Measurements from ENCODE around the gene NEAT1. TPM values are rescaled to one million over a fixed set of nuclear protein-coding genes. Genes with fewer than 3 reads are reported as not detected.

Gene NEAT1
- total RNA-seq, 5 donors from 2014 or later (not counting 1 experiment from before 2014, with no cell fraction given) = 368 to 1,017 (median 906) TPM

DNA sequence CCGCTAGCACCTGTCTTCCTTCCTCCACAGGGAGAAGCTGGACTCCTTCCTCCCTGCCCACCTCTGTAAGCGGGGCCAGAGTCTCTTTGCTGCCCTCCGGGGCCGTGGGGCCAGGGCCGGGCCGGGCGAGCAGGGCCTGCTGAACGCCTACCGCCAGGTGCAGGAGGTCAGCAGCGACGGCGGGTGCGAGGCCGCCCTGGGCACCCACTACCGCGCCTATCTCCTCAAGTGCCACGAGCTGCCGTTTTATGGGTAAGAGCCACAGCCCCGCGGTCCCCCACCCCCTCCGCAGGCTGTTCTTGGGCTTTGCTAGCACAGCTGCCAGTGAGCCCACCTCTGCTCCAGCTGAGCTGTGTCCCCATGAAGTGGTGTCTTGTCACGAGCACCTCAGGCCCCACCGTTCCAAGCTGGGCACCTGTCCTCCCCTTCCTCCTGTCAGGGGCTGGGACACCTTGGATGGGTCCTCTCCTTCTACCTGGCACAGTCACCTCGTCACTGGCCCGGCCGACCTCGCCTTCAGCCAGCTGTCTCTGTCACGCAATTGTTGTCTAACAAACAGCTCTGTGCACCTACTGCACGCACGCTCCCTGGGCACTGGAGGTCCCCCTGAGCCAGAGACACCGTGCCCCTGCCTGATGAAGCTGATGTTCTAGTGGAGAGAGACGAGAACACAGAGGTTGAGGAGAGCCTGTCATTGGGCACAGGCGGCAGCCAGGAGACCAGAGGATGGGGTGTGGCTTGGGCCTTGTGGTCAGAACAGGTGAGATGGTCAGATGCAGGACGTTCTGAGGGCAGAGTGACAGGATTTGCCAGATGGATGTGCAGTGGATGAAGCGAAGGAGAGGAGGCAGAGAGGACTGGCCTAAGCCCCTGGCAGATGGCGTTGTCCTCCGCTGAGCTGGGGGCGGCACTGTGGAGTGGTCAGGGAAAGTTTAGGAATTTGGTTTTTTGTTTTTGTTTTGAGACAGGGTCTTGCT lies 25.5 kb upstream of the NEAT1 start:
- POLR2A ChIA-PET = interaction anchor here in 1 of 2 donors (0.6 kb wide), 1 partner anchor 123 kb away, joined by 3 read pairs; no protein-coding TSS in a partner anchor
- Histone ChIP-seq H3K36me3 (ENCODE audit: control insufficient read depth in 2 of 2, extremely low read depth in 1 of 2, insufficient read depth in 1 of 2, low read length in 1 of 2) (peaks cover 19 to 63% of the 10 kb centered on the region in 2 donors), H3K27ac (ENCODE audit: low read length) (no peak overlapping the region), H3K4me3 (ENCODE audit: control insufficient read depth in 1 of 2, extremely low read depth in 1 of 2, low read length in 1 of 2) (no peak overlapping the region), H3K9me3 (no peaks in the 10 kb centered on the region), H3K27me3 (replicated peaks in 1 of 2; ENCODE audit: control insufficient read depth in 2 of 2, extremely low read depth in 1 of 2, insufficient read depth in 2 of 2, low read length in 1 of 2) (no peaks in the 10 kb centered on the region), H3K4me1 (ENCODE audit: control insufficient read depth in 1 of 2, extremely low read depth in 1 of 2, insufficient read depth in 2 of 2, low read length in 2 of 2) (peaks cover 0 to under 1% of the 10 kb centered on the region in 2 experiments)
- H3K9me3 Mint-ChIP-seq = no peaks in the 10 kb centered on the region
- DNase-seq = no peak
- no peak for ATAC-seq (replicated peaks in 1 of 4)
- peaks cover 20% of the 10 kb centered on the region for H3K36me3 Mint-ChIP-seq
- peak overlapping the region in 1 of 2 donors; percentile 39 for H3K27ac Mint-ChIP-seq
- WGBS (ENCODE audit: insufficient coverage) = 93% methylated on average over 33 of the region's 38 CpGs
- H3K4me1 Mint-ChIP-seq = peaks cover 0 to 6% (median 3%) of the 10 kb centered on the region in 3 donors
- H3K4me3 Mint-ChIP-seq = no peak overlapping the region
- no peaks in the 10 kb centered on the region for H3K27me3 Mint-ChIP-seq
- CTCF ChIA-PET = no interaction called here

DNA sequence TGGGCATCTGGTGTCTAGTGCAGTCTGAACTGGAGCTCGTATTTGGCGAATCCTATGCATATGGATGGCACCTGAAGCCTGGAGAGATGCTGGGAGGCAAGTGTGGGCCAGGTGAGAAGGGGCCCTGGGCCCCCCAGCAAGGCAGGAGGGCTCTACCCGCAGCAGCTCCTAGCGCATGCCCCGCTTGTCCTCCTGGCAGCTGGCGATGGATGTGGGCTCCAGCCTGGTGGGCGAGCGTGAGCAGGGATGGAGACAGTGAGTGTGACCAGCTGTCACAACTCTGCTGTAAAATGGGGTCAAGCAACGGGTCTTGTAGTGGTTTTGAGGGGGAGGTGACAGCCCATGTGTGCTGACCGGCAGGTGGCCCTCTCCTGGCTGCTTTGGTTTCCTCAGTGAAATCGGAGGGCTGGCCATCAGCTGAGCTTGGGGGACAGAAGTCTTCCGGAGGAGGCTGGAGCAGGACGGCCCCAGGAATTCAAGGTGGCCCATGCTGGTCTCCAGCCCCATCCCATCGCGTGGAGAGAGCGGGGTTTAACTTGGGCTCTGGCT lies 24.2 kb upstream of the NEAT1 start:
- Histone ChIP-seq H3K4me3 (ENCODE audit: control insufficient read depth in 1 of 2, extremely low read depth in 1 of 2, low read length in 1 of 2) (no peak overlapping the region), H3K36me3 (ENCODE audit: control insufficient read depth in 2 of 2, extremely low read depth in 1 of 2, insufficient read depth in 1 of 2, low read length in 1 of 2) (peaks cover 17 to 62% of the 10 kb centered on the region in 2 donors), H3K27me3 (replicated peaks in 1 of 2; ENCODE audit: control insufficient read depth in 2 of 2, extremely low read depth in 1 of 2, insufficient read depth in 2 of 2, low read length in 1 of 2) (no peaks in the 10 kb centered on the region), H3K27ac (ENCODE audit: low read length) (no peak overlapping the region), H3K4me1 (ENCODE audit: control insufficient read depth in 1 of 2, extremely low read depth in 1 of 2, insufficient read depth in 2 of 2, low read length in 2 of 2) (peaks cover 2% of the 10 kb centered on the region in 2 experiments), H3K9me3 (no peaks in the 10 kb centered on the region)
- H3K4me3 Mint-ChIP-seq = no peak overlapping the region
- ChIA-PET CTCF (interaction anchor here in 1 of 2 donors (0.5 to 0.6 kb wide), 2 partner anchors 313 to 440 kb away, joined by 4 to 5 read pairs; no protein-coding TSS in a partner anchor), POLR2A (interaction anchor here (0.5 to 0.7 kb wide), 2 partner anchors 16 to 233 kb away, joined by 4 to 9 read pairs; no protein-coding TSS in a partner anchor)
- peaks cover 0 to 3% (median 1%) of the 10 kb centered on the region in 3 donors for H3K4me1 Mint-ChIP-seq
- 94% methylated on average over 12 of the region's 16 CpGs for WGBS (ENCODE audit: insufficient coverage)
- peaks cover 14% of the 10 kb centered on the region for H3K36me3 Mint-ChIP-seq
- ATAC-seq (replicated peaks in 1 of 4) (no peak), DNase-seq (no peak)
- no peaks in the 10 kb centered on the region for H3K27me3 Mint-ChIP-seq
- H3K27ac Mint-ChIP-seq = peak overlapping the region in 1 of 2 donors; percentile 44
- H3K9me3 Mint-ChIP-seq = no peaks in the 10 kb centered on the region

DNA sequence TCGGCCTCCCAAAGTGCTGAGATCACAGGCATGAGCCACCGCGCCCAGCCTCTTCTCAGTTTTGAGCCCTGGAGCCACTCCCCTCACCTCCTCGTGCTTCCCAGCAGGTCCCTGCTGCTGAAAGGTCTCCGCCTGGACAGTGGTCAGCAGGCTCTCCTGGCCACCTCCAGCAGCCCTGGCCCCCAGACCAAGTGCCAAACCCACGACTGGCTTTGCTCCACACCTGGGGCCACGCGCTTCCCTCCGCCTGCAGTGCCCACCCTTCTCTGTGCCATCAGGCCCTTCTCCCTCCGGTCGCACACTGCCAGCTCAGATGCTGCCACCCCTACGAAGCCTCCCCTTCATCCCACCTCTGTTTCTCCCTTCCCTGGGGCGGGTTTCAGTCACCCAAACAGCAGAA lies 23.3 kb upstream of the NEAT1 start:
- H3K27me3 ChIP-seq (replicated peaks in 1 of 2; ENCODE audit: control insufficient read depth in 2 of 2, extremely low read depth in 1 of 2, insufficient read depth in 2 of 2, low read length in 1 of 2) = no peaks in the 10 kb centered on the region
- no peak overlapping the region for H3K4me3 Mint-ChIP-seq
- H3K27ac ChIP-seq (ENCODE audit: low read length) = no peak overlapping the region
- H3K9me3 Mint-ChIP-seq = no peaks in the 10 kb centered on the region
- peaks cover 16 to 60% of the 10 kb centered on the region in 2 donors for H3K36me3 ChIP-seq (ENCODE audit: control insufficient read depth in 2 of 2, extremely low read depth in 1 of 2, insufficient read depth in 1 of 2, low read length in 1 of 2)
- H3K36me3 Mint-ChIP-seq = peaks cover 14% of the 10 kb centered on the region
- peaks cover 0 to 6% (median 4%) of the 10 kb centered on the region in 3 donors for H3K4me1 Mint-ChIP-seq
- H3K27ac Mint-ChIP-seq = peak overlapping the region in 1 of 2 donors; percentile 16
- no peak for DNase-seq
- H3K27me3 Mint-ChIP-seq = no peaks in the 10 kb centered on the region
- ChIA-PET POLR2A (no interaction called here), CTCF (no interaction called here)
- ATAC-seq (replicated peaks in 1 of 4) = no peak
- peaks cover 3 to 9% of the 10 kb centered on the region in 2 experiments for H3K4me1 ChIP-seq (ENCODE audit: control insufficient read depth in 1 of 2, extremely low read depth in 1 of 2, insufficient read depth in 2 of 2, low read length in 2 of 2)
- H3K9me3 ChIP-seq = no peaks in the 10 kb centered on the region
- H3K4me3 ChIP-seq (ENCODE audit: control insufficient read depth in 1 of 2, extremely low read depth in 1 of 2, low read length in 1 of 2) = no peak overlapping the region
- 92% methylated on average over 13 of the region's 13 CpGs for WGBS (ENCODE audit: insufficient coverage)

DNA sequence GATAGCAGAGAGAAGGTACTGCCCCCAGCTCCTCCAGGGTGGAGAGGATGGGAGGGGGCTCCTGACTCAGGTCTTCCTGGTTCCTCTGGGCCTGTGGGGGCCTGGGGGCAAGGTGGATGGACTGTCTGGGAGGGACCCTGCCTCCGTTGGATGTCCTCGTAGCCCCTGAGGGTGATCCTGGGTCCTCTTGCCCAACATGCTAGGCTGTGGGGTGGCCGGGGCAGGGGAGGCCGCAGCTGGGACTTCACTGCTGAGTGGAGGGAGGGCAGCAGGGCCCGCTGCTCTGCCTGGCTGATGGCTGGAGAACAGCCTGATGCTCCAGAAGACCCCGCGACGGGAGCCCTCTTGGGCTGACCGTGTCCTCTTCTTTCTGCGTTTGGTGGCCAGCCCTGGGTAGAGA lies 22.8 kb upstream of the NEAT1 start:
- peak overlapping the region in 1 of 2 donors; percentile 16 for H3K27ac Mint-ChIP-seq
- ATAC-seq (replicated peaks in 1 of 4) (no peak), DNase-seq (no peak)
- no peak overlapping the region for H3K27ac ChIP-seq (ENCODE audit: low read length)
- no peaks in the 10 kb centered on the region for H3K9me3 ChIP-seq
- no peaks in the 10 kb centered on the region for H3K27me3 ChIP-seq (replicated peaks in 1 of 2; ENCODE audit: control insufficient read depth in 2 of 2, extremely low read depth in 1 of 2, insufficient read depth in 2 of 2, low read length in 1 of 2)
- WGBS (ENCODE audit: insufficient coverage) = over 99% methylated on average over 9 of the region's 10 CpGs
- H3K4me1 Mint-ChIP-seq = peaks cover 0 to 9% (median 4%) of the 10 kb centered on the region in 3 donors
- peaks cover 16 to 60% of the 10 kb centered on the region in 2 donors for H3K36me3 ChIP-seq (ENCODE audit: control insufficient read depth in 2 of 2, extremely low read depth in 1 of 2, insufficient read depth in 1 of 2, low read length in 1 of 2)
- CTCF ChIA-PET = no interaction called here
- H3K4me3 Mint-ChIP-seq = no peak overlapping the region
- H3K4me3 ChIP-seq (ENCODE audit: control insufficient read depth in 1 of 2, extremely low read depth in 1 of 2, low read length in 1 of 2) = no peak overlapping the region
- H3K27me3 Mint-ChIP-seq = no peaks in the 10 kb centered on the region
- H3K9me3 Mint-ChIP-seq = no peaks in the 10 kb centered on the region
- POLR2A ChIA-PET = no interaction called here
- peaks cover 14% of the 10 kb centered on the region for H3K36me3 Mint-ChIP-seq
- peaks cover 3 to 9% of the 10 kb centered on the region in 2 experiments for H3K4me1 ChIP-seq (ENCODE audit: control insufficient read depth in 1 of 2, extremely low read depth in 1 of 2, insufficient read depth in 2 of 2, low read length in 2 of 2)

DNA sequence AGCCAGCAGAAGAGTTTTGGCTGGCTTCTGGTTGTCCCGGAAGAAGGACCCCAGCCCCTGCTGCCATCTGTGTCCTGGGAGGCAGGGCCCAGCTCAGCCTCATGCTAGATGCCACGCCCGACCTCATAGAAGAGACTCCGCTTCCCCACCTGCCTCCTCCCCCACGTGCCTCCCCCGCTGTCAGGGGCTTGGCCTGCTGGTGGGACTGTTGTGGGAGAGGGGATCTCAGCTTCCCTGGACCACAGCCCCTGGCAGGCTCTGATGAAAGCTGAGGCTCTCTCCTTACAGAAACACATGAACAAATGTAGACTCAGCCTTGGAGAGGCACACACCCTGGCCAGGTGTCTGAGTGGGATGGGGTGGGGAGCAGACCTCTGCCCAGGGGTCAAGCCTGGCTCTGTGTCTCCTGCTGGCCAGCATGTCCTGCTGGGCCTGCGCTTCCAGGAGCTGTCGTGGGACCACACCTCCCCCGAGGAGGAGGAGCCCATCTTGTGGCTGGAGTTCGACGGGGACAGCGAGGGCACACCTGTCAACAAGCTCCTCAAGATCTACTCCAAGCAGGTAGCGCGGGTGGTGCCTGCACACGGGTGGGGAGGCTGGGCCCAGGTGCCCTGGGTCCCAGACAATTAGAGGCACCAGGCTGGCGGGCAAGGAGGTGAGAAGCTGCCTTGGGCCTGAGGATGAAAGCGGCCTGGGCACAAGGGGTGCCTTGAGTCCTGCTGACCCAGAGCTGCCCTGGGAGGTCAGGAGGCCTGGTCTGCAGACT lies 22.1 kb upstream of the NEAT1 start:
- DNase-seq = no peak
- no peak overlapping the region for H3K27ac ChIP-seq (ENCODE audit: low read length)
- Mint-ChIP-seq H3K4me3 (no peak overlapping the region), H3K27ac (no peak overlapping the region), H3K9me3 (no peaks in the 10 kb centered on the region), H3K36me3 (peaks cover 14% of the 10 kb centered on the region), H3K4me1 (peaks cover 0 to 9% (median 4%) of the 10 kb centered on the region in 3 donors), H3K27me3 (no peaks in the 10 kb centered on the region)
- POLR2A ChIA-PET = no interaction called here
- no peaks in the 10 kb centered on the region for H3K27me3 ChIP-seq (replicated peaks in 1 of 2; ENCODE audit: control insufficient read depth in 2 of 2, extremely low read depth in 1 of 2, insufficient read depth in 2 of 2, low read length in 1 of 2)
- H3K36me3 ChIP-seq (ENCODE audit: control insufficient read depth in 2 of 2, extremely low read depth in 1 of 2, insufficient read depth in 1 of 2, low read length in 1 of 2) = peaks cover 20 to 64% of the 10 kb centered on the region in 2 donors
- CTCF ChIA-PET = interaction anchor here in 1 of 2 donors (0.5 kb wide), 1 partner anchor 235 kb away, joined by 4 read pairs; no protein-coding TSS in a partner anchor
- H3K9me3 ChIP-seq = no peaks in the 10 kb centered on the region
- ATAC-seq (replicated peaks in 1 of 4) = no peak
- 92% methylated on average over 12 of the region's 17 CpGs for WGBS (ENCODE audit: insufficient coverage)
- peaks cover 3 to 9% of the 10 kb centered on the region in 2 experiments for H3K4me1 ChIP-seq (ENCODE audit: control insufficient read depth in 1 of 2, extremely low read depth in 1 of 2, insufficient read depth in 2 of 2, low read length in 2 of 2)
- no peak overlapping the region for H3K4me3 ChIP-seq (ENCODE audit: control insufficient read depth in 1 of 2, extremely low read depth in 1 of 2, low read length in 1 of 2)
